GM19463 (cell line): ENCODE results near the gene FGFR2.

Experiments
- ATAC-seq: cut with Tn5 transposase; IDR thresholded peaks from one replicate; pipeline ENCODE4 v1.9.1; 2021; ENCODE audit warnings: mild to moderate bottlenecking, moderate library complexity; ENCODE audit not compliant: unreplicated experiment

The FGFR2 gene

GRCh38 chr10:121598263-121599249 lies at the start of gene FGFR2:
Gene FGFR2, minus strand, starts transcription at chr10:121598444. Its CDS starts 4,627 bp downstream, at chr10:121593817.
- peak; percentile 91 for ATAC-seq

GRCh38 chr10:121647401-121647800 lies 49.2 kb upstream of the FGFR2 start:
- ATAC-seq = no peak

GRCh38 chr10:121645696-121646095 lies 47.5 kb upstream of the FGFR2 start:
- no peak for ATAC-seq

DNA sequence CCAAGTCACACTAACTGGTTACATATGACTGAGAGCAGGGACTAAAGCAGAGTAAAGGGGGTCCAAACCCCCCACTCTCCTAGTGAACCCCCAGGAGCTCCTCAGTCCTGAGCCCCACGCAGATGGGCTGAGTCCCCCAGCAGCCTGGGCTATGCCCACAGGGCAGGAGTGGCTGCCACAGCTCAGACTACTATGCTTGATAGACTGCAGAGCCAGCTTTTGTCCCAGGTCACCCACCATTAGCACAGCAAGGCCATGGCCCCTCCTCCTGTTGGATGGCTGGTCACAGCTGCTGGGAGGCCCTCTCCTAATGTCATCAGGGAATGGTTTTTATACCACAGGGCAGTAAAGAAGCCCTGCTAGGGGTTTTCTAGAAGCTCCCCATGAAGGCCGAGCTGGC lies 46.3 kb upstream of the FGFR2 start:
- no peak for ATAC-seq

GRCh38 chr10:121640266-121640665 lies 42.0 kb upstream of the FGFR2 start:
- no peak for ATAC-seq

- ATAC-seq = no peak
These were observed 41.2 kb upstream of the FGFR2 start for GRCh38 chr10:121639416-121639815.

- no peak for ATAC-seq
These were observed 39.2 kb upstream of the FGFR2 start for GRCh38 chr10:121637437-121637836.

DNA sequence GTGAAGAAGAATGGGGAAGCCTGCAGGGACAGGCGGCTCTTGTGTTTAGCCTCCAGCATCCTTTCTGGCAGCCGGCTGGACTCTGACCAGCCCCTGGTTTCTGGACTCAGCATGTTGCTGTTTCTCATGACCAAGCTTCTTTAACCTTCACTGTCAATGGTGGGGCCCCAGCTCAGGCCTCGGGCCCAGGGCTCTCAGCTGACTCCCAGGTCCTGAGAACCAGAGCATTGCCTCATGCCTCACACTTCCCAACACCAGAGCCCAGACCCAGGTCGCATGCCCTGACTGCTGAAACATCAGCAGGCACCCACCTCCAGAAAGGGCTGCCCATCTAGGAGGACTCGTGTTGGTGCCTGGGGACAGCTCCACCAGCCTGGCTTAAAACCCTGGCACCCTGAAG lies 34.8 kb upstream of the FGFR2 start:
- ATAC-seq = no peak

- no peak for ATAC-seq
These were observed 33.3 kb upstream of the FGFR2 start for GRCh38 chr10:121631365-121632029.

DNA sequence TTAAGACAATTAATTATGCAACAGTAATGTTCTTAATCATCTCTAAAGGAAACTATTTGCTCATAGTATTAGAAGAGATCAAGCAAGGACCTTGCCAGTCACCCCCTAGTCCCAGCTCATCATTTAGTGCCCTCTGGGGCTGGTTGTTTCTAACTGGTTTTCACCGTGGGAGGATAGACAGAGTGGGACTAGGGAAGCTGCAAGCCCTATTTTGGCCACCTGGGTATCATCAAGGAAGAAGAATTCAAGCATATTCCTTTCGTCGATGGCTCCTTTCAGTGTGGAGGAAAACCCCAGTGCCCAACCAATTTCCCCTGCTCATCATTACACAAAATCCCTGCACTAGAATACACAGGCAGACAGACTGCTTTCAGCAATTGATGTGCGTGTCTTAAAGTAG lies 30.6 kb upstream of the FGFR2 start:
- ATAC-seq = no peak

DNA sequence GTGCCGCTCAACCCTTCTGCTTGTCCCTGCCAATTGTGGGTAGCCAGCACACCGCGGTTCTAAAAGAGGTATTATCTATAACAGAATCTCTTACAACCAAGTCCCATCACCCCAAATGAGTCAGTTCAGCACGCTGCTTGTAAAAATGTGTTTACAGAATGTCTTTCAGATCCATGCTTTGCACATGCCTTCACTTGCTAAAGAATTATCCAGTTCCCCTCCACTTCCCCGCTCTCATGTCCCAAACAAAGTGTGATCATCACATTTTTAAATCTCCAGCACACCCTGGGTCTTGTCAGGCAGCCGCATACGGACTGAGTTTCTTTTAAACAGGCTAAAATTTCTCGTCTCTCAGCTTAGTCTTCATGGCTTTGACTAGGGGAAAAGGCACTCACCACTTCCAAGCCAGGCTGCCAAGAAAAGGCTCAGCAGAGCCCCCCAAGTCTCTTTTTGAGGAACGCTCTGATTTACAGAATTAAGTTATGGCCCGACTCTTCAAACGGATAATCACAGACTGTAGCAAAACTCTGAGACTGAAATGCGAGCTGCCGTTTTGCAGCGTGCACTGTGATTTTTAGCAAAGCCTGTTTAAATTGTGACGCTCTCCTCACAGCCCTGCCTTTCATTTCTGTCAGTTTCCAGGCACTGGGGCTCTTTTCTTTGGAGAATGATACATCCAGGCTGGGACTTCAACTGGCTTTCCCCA lies 29.8 kb upstream of the FGFR2 start:
- ATAC-seq = no peak

DNA sequence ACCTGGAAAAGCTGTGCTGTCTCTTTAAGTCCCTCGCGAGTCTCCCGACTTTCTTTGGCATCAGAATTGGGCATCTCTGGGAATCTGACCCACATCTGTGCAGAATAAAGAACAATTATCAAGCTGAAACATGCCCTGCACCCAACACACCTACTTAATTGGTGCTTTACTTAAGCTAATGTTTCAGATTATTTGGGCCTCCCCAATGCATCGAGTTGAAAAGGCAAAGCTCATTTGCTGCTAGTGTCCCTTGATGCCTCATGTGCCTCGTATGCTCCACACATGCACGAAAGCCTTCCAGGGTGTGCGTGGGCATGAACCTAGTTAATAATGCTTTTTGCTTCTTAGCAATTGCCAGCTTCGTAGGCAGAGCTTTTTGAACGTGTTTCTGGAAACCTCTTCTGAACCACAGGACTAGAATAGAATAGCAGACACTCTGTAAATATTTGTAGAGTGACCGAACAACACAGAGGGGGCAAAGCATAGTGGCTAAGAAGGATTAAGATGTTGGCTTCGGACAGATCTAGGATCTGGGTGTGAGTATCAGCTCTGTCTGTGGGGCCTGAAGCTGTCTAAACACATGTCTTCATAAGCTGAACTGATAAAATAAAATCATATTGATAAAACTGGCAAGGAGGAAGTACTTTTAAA lies 26.7 kb upstream of the FGFR2 start:
- ATAC-seq = no peak

DNA sequence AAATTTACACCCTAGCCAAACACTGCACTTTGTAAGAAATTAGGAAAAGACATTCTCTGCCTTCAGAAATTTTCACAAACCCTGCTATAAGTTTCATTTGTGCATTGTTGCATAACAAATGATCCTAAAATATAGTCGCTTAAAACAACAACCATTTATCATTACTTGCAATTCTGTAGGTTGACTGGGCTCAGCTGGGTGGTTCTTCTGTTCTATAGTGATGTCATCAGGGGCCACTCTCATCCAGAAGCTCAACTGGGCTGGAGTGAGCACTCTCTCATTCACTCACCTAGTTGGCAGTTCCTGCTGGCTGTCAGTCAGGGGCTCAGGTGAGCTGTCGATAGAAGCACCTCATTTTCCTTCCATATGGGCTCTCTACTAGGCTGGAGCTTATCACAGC lies 20.7 kb upstream of the FGFR2 start:
- ATAC-seq = no peak

DNA sequence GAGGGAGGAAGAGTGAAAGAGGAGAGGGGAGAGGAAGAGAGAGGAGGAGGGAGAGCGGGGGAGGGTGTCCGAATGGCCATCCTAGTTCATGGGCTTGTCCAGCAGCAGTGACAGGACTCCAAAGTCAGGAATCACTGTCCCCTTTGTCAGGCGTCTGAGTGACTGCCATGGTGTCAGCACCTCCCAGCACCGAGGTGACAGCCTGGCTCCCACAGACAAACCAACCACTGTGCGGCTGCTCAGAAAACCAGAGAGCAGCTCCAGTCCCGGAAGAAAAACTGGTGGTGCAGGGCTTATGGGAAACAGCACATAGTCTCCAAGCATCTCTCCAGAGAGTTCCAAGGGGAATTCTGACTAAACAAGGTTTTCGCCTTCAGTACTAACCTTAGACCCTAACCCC lies 18.9 kb upstream of the FGFR2 start:
- no peak for ATAC-seq

GRCh38 chr10:121616291-121616690 lies 18.0 kb upstream of the FGFR2 start:
- ATAC-seq = no peak

- no peak for ATAC-seq
These were observed 17.6 kb upstream of the FGFR2 start for GRCh38 chr10:121615836-121616235.

GRCh38 chr10:121615435-121615793 lies 17.2 kb upstream of the FGFR2 start:
- ATAC-seq = no peak

DNA sequence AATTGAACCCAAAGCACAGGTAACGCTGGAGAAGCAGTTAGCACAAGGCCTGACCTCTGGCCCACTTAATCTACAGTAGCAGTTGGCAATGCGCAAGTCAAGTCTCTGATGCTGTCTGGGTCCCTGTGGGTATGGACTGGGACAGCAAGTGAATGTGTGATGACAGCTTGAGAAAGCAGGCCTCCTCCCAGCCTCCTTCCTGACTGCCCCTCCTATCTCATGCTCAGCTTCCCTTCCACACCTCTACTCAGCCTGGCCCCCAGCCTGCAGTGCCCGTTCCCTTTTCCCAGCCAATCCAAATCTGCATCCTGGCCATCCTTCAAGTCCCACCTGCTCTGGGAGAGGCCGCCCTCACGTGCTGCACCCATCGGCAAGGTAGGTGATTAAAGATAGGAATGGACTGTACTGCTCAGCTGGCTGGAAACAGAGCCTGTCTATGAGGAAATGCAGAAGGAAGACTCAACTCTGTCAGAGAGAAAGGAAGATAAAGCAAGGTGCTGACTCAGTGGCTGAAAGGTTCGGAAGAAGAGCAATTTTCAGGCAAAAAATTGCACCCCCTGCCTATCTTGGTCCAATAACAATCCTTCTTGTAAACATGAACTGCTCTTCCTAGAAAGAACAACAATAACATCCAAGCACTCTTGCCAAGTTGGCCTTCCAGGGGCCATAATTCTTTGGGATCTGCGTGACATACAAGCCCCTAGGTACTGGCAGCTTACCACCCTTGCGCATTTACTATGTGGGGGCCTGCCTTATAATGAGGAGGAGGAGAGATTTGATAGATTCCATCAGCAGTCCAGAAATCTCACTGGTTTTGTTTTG lies 16.6 kb upstream of the FGFR2 start:
- ATAC-seq = no peak

GRCh38 chr10:121613456-121613855 lies 15.2 kb upstream of the FGFR2 start:
- ATAC-seq = no peak
